NCI-H510A (cell line): ENCODE results near the gene ILDR2.

Experiments
- DNase-seq: peaks from one replicate; lab custom pipeline; 2025; lab: John Stamatoyannopoulos, UW

The ILDR2 gene

GRCh38 chr1:166971252-166971651 is 4.1 kb downstream of the ILDR2 start:
- no peak for DNase-seq

- no peak for DNase-seq
These were observed 6.2 kb downstream of the ILDR2 start for GRCh38 chr1:166969074-166969677.

GRCh38 chr1:166960858-166961474 is 14.4 kb downstream of the ILDR2 start:
- no peak for DNase-seq

- no peak for DNase-seq
These were observed 18.5 kb downstream of the ILDR2 start for GRCh38 chr1:166956872-166957271.

GRCh38 chr1:166956057-166956850 is 19.1 kb downstream of the ILDR2 start:
- no peak for DNase-seq

GRCh38 chr1:166953491-166953890 is 21.8 kb downstream of the ILDR2 start:
- no peak for DNase-seq

- no peak for DNase-seq
These were observed 23.2 kb downstream of the ILDR2 start for GRCh38 chr1:166952002-166952746.

GRCh38 chr1:166951050-166951449 is 24.3 kb downstream of the ILDR2 start:
- no peak for DNase-seq

GRCh38 chr1:166950156-166950555 is 25.2 kb downstream of the ILDR2 start:
- no peak for DNase-seq

GRCh38 chr1:166948856-166949350 is 26.4 kb downstream of the ILDR2 start:
- DNase-seq = no peak

GRCh38 chr1:166947398-166948043 is 27.8 kb downstream of the ILDR2 start:
- DNase-seq = peak; percentile 13

GRCh38 chr1:166944186-166944967 is 31.0 kb downstream of the ILDR2 start:
- no peak for DNase-seq

- DNase-seq = no peak
These were observed 35.5 kb downstream of the ILDR2 start for GRCh38 chr1:166939741-166940375.

- DNase-seq = no peak
These were observed 37.4 kb downstream of the ILDR2 start for GRCh38 chr1:166937962-166938361.

- DNase-seq = no peak
These were observed 38.0 kb downstream of the ILDR2 start for GRCh38 chr1:166937329-166937728.

- DNase-seq = no peak
These were observed 41.7 kb downstream of the ILDR2 start for GRCh38 chr1:166933633-166934032.

- no peak for DNase-seq
These were observed 42.2 kb downstream of the ILDR2 start for GRCh38 chr1:166933140-166933539.

- no peak for DNase-seq
These were observed 45.4 kb downstream of the ILDR2 start for GRCh38 chr1:166929911-166930310.

- no peak for DNase-seq
These were observed 47.6 kb downstream of the ILDR2 start for GRCh38 chr1:166927701-166928100.

- DNase-seq = no peak
These were observed 49.4 kb downstream of the ILDR2 start for GRCh38 chr1:166925810-166926478.
